Stimulated activated memory B cell treated with anti-CD40 and anti-IgM and Interleukin-4, amounts not matched to agents 10 μg/mL and 1 μg/mL and 100 μg/mL, for 72 hours (primary cell): Measurements from ENCODE around the gene GLI3.

Source experiments
- ATAC-seq: fragments of 150-1000 bp; cut with Tn5 transposase; 2 replicates; pipeline ENCODE4 v1.10.0; 2021
- H3K27ac Mint-ChIP-seq: one replicate; pipeline ENCODE4 v1.8.0; 2022; ENCODE audit warnings: mild to moderate bottlenecking, mixed read lengths
- H3K27me3 Mint-ChIP-seq: one replicate; pipeline ENCODE4 v1.8.0; 2022; ENCODE audit warnings: mixed read lengths
- H3K36me3 Mint-ChIP-seq: one replicate; pipeline ENCODE4 v1.8.0; 2022; ENCODE audit warnings: mixed read lengths
- H3K4me1 Mint-ChIP-seq: one replicate; pipeline ENCODE4 v1.8.0; 2022; ENCODE audit warnings: mixed read lengths
- H3K4me3 Mint-ChIP-seq: one replicate; pipeline ENCODE4 v1.8.0; 2022; ENCODE audit warnings: mild to moderate bottlenecking, moderate library complexity, mixed read lengths
- H3K9me3 Mint-ChIP-seq: one replicate; pipeline ENCODE4 v1.8.0; 2022; ENCODE audit warnings: mixed read lengths

Gene GLI3

DNA sequence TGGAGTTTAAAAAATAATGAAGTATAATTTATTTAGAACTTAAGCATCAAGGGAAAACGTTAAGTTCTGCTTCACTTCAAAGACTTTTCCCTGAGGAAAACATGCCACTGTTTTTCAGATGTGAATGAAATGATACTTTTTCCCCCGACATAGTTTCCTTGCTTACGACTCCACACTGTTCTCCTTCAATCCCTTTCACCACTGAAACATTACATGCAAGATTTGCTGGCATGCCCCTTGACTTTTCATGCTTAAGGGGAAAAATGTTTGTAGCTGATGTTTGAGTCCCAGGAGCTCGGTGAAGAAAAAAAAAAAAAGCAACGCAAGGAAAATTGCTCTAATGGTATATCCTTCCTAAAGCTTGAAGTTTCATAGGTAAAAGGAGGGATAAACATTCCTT is 10.0 kb downstream of the GLI3 start:
- no peak for ATAC-seq
- no peak overlapping the region for H3K4me3 Mint-ChIP-seq
- peaks cover 50% of the 10 kb centered on the region for H3K27me3 Mint-ChIP-seq
- H3K9me3 Mint-ChIP-seq: no peaks in the 10 kb centered on the region
- no peaks in the 10 kb centered on the region for H3K36me3 Mint-ChIP-seq
- H3K4me1 Mint-ChIP-seq: peaks cover 11% of the 10 kb centered on the region
- H3K27ac Mint-ChIP-seq: no peak overlapping the region

- no peaks in the 10 kb centered on the region for H3K9me3 Mint-ChIP-seq
- H3K27ac Mint-ChIP-seq: no peak overlapping the region
- ATAC-seq: no peak
- peaks cover 11% of the 10 kb centered on the region for H3K4me1 Mint-ChIP-seq
- H3K4me3 Mint-ChIP-seq: no peak overlapping the region
- no peaks in the 10 kb centered on the region for H3K36me3 Mint-ChIP-seq
- H3K27me3 Mint-ChIP-seq: peaks cover 44% of the 10 kb centered on the region
These were observed 10.6 kb downstream of the GLI3 start for GRCh38 chr7:42226354-42226941.

DNA sequence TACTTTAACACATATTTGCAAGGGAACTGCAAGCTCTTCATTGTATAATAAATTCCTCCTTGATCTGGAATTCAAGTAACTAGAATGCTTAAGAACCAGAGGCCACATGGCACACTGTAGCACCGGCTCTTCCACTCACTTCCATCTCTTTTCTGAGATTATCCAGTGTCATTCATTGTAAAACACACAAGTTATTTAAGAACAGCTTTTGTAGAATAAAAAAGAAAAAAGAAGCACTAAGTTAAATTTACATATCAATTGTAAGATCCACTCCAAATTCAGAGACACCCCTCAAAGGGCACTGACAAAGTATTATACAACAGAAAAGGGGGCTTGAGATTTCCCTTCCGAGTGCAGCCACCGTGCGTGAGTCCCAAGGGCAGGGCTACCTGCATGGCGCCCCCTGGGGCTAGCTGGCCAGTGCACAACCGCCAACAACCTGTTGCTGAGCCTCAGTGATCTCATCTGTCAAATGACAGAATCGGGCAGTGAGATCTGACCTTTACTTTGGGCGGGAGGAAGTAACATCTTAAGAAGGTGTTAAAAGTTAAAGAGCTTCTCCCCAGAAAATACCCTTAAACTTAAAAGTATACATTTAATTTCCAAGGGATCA is 12.5 kb downstream of the GLI3 start:
- H3K9me3 Mint-ChIP-seq: no peaks in the 10 kb centered on the region
- ATAC-seq: no peak
- no peaks in the 10 kb centered on the region for H3K36me3 Mint-ChIP-seq
- no peak overlapping the region for H3K4me3 Mint-ChIP-seq
- H3K27me3 Mint-ChIP-seq: peaks cover 40% of the 10 kb centered on the region
- peaks cover 11% of the 10 kb centered on the region for H3K4me1 Mint-ChIP-seq
- no peak overlapping the region for H3K27ac Mint-ChIP-seq

DNA sequence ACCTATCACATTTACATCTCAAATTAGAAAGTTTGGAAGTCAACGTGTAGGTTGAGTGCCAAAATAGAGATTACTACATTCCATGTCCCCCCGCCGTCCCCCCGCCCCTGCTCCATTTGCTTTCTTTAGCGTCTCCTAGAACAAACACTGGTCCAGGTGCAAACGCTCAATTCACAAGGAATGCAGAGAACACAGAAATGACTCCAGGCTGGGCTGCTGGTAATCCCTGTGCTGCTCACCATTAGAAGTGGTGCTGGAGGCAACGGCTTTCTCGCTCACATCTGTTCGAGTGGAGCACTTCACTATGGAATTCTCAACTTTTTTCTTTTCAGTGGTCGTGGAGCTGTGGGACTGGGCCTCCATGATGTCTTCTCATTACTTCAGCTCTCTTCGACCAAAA is 14.1 kb downstream of the GLI3 start:
- Mint-ChIP-seq H3K4me1 (peaks cover 8% of the 10 kb centered on the region), H3K4me3 (no peak overlapping the region), H3K27me3 (peaks cover 26% of the 10 kb centered on the region), H3K27ac (no peak overlapping the region), H3K9me3 (no peaks in the 10 kb centered on the region), H3K36me3 (no peaks in the 10 kb centered on the region)
- no peak for ATAC-seq

DNA sequence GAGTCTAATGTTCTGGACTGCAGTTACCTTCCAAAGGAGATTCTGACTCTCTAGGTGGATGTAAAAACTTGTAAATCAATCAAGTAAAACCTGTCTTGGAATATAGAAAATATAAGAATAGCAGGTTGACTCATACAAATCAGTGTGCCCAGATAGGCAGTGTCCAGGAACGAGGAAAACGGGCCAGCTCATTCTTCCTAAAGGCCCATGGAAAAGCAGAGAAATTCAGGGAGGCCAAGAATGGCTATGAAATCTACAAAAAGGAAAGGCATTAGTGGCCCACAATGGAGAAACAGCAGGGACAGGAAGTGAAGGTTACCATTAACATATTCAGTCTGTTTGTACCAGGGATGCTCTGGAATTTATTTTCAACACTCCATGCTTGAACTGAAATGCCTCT is 14.9 kb downstream of the GLI3 start:
- H3K27me3 Mint-ChIP-seq: peaks cover 19% of the 10 kb centered on the region
- no peak for ATAC-seq
- H3K9me3 Mint-ChIP-seq: no peaks in the 10 kb centered on the region
- no peak overlapping the region for H3K27ac Mint-ChIP-seq
- peaks cover under 1% of the 10 kb centered on the region for H3K4me1 Mint-ChIP-seq
- H3K36me3 Mint-ChIP-seq: no peaks in the 10 kb centered on the region
- no peak overlapping the region for H3K4me3 Mint-ChIP-seq

DNA sequence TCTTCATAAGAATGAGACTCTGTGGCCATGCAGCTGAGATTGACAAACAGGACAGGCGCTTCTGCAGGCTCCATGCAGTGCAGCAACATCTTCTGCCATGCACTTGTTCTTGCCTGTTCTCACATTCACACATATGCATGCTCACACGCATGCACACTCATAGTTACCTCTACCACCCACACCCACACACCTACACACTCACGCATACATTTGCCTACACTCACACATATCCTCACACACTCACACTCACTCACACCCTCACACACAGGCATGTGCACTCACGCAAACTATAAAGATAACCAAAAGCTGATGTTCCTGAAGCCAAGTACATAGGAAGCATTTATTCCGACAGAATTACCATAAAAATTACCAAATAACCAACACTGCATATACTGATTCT is 15.7 kb downstream of the GLI3 start:
- no peak overlapping the region for H3K4me3 Mint-ChIP-seq
- H3K27me3 Mint-ChIP-seq: peaks cover 11% of the 10 kb centered on the region
- H3K27ac Mint-ChIP-seq: no peak overlapping the region
- ATAC-seq: no peak
- H3K36me3 Mint-ChIP-seq: no peaks in the 10 kb centered on the region
- no peaks in the 10 kb centered on the region for H3K9me3 Mint-ChIP-seq
- no peaks in the 10 kb centered on the region for H3K4me1 Mint-ChIP-seq

- Mint-ChIP-seq H3K4me1 (no peaks in the 10 kb centered on the region), H3K4me3 (no peak overlapping the region), H3K36me3 (no peaks in the 10 kb centered on the region), H3K9me3 (no peaks in the 10 kb centered on the region), H3K27ac (no peak overlapping the region), H3K27me3 (no peaks in the 10 kb centered on the region)
- no peak for ATAC-seq
These were observed 17.6 kb downstream of the GLI3 start for GRCh38 chr7:42219447-42219846.

- ATAC-seq: no peak
- H3K36me3 Mint-ChIP-seq: no peaks in the 10 kb centered on the region
- H3K9me3 Mint-ChIP-seq: no peaks in the 10 kb centered on the region
- H3K4me3 Mint-ChIP-seq: no peak overlapping the region
- no peaks in the 10 kb centered on the region for H3K4me1 Mint-ChIP-seq
- no peaks in the 10 kb centered on the region for H3K27me3 Mint-ChIP-seq
- no peak overlapping the region for H3K27ac Mint-ChIP-seq
These were observed 18.8 kb downstream of the GLI3 start for GRCh38 chr7:42218248-42218647.

- Mint-ChIP-seq H3K27ac (no peak overlapping the region), H3K9me3 (no peaks in the 10 kb centered on the region), H3K4me1 (no peaks in the 10 kb centered on the region), H3K27me3 (no peaks in the 10 kb centered on the region), H3K4me3 (no peak overlapping the region), H3K36me3 (no peaks in the 10 kb centered on the region)
- ATAC-seq: no peak
These were observed 19.5 kb downstream of the GLI3 start for GRCh38 chr7:42217548-42217947.

GRCh38 chr7:42217053-42217452 is 20.0 kb downstream of the GLI3 start:
- H3K27me3 Mint-ChIP-seq: no peaks in the 10 kb centered on the region
- no peak for ATAC-seq

DNA sequence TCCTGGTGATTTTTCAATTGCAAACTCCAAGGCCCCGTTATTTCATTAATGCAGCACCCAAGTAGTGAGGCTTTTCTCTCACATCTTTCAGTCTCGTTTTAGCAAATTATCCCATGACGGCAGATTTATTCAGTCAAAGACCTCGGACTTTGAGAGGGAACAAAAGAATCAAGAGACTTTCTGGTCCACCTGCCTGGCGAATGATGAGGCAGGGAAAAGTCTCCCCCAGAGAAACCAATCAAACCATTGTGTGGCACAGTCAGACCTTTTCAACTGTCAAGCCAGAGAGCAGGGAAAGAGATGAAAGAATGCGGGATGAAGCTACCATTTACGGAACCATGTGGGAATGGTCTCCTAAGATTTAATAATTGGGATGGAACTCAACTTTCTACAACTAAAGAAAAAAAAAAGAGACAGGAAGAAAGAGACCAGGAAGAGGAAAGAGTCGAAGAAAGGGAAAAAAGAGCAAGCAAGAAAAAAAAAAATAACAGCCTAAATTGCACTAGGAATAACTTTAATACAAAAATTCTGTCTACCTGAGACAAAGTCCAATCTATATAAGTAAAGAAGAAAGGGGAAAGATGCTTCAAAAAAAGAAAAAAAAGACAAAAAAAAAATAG is 22.8 kb downstream of the GLI3 start:
- no peak overlapping the region for H3K4me3 Mint-ChIP-seq
- no peak overlapping the region for H3K27ac Mint-ChIP-seq

More at GRCh38 chr7:42217053-42217452, 20.0 kb downstream of the GLI3 start:
- Mint-ChIP-seq H3K36me3 (no peaks in the 10 kb centered on the region), H3K4me3 (no peak overlapping the region), H3K27ac (no peak overlapping the region), H3K9me3 (no peaks in the 10 kb centered on the region), H3K4me1 (no peaks in the 10 kb centered on the region)

DNA sequence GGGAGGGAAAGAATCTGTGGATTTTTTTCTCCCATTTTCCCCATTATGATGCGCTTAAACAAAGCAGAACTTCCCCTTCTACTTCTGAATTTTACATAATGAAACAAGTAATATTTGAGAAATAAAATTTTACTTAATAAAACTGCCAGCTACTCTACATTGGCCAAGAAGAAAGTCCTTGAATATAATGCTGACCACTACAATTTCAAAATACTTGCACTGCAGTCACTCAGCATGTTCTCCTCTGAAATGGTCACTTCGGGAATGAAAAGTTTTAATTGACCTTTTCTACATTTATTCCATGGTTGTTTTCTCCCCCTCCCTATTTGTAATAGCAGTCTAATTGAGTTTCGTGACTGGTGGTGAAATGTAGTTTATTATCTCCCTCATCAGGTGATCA is 23.9 kb downstream of the GLI3 start:
- H3K4me1 Mint-ChIP-seq: no peaks in the 10 kb centered on the region
- no peak for ATAC-seq
- no peaks in the 10 kb centered on the region for H3K27me3 Mint-ChIP-seq
- H3K9me3 Mint-ChIP-seq: no peaks in the 10 kb centered on the region
- no peaks in the 10 kb centered on the region for H3K36me3 Mint-ChIP-seq
- H3K27ac Mint-ChIP-seq: no peak overlapping the region
- H3K4me3 Mint-ChIP-seq: no peak overlapping the region

More for the DNA sequence above, 22.8 kb downstream of the GLI3 start:
- no peaks in the 10 kb centered on the region for H3K9me3 Mint-ChIP-seq
- H3K4me1 Mint-ChIP-seq: no peaks in the 10 kb centered on the region
- no peaks in the 10 kb centered on the region for H3K27me3 Mint-ChIP-seq
- no peaks in the 10 kb centered on the region for H3K36me3 Mint-ChIP-seq
- no peak for ATAC-seq

DNA sequence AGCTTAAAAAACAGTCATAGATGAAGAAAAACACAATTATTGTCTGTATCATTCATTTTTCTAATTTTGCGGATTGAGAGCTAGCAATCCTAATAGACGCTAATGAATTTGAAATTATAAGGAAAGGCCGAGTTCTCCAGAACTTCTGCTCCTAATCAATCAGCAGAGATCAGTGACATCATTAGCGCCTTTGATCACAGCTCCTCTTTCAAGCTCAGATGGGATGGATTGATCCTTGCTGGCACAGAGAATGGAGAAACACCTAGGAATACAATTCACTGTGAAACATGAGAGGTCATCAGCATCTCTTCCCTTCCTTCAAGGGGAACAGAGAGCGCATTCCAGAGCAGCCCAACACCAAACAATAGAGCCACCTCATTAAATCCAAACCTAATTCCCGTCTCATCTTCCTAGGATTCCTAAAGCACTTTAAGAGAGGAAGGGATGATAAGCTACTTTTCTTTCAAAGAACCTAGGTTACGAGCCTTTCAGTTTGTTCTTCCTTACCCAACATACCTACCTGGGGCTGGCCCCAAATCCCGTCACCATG is 24.4 kb downstream of the GLI3 start:
- H3K27ac Mint-ChIP-seq: no peak overlapping the region
- no peaks in the 10 kb centered on the region for H3K9me3 Mint-ChIP-seq
- no peak for ATAC-seq
- H3K36me3 Mint-ChIP-seq: no peaks in the 10 kb centered on the region
- H3K4me1 Mint-ChIP-seq: no peaks in the 10 kb centered on the region
- no peak overlapping the region for H3K4me3 Mint-ChIP-seq
- H3K27me3 Mint-ChIP-seq: no peaks in the 10 kb centered on the region

DNA sequence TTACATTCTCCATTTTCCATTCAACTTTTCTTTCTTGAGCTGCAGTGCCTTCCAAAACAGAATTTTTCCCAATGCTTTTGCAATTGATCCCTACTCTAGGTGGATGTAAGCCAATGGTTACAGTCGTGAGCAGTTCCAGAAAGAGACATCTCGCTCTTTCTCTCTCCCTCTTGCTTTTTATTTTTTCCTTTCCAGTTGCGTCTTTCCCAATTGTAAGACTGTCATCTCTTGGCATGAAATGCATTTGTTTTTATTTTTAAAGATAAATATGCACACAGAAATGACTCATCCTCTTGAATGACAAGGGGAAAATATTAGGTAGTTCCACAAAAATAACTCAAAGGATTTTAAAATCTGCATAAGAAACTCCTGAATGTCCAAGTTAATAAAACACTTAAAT is 25.1 kb downstream of the GLI3 start:
- Mint-ChIP-seq H3K4me3 (no peak overlapping the region), H3K4me1 (no peaks in the 10 kb centered on the region), H3K27me3 (no peaks in the 10 kb centered on the region), H3K27ac (no peak overlapping the region), H3K36me3 (no peaks in the 10 kb centered on the region), H3K9me3 (no peaks in the 10 kb centered on the region)
- no peak for ATAC-seq

DNA sequence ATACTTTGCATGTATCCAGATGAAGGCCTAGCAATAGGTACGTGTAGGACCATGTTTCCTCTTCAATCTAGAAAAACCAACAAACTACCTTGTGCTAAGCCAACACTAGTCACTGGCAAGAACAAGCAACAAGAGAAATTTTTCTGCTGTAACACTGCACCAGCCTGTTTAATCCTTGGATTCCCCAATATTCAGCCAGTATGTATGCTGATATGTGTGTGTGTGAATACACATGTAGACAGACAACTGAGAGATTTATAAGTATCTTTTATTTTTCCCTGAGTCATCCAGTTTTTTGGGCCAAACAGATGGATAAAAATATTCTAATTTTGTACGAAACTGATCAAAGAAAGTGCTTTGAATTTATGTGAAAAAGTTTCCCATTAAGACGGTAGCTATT is 26.2 kb downstream of the GLI3 start:
- no peaks in the 10 kb centered on the region for H3K36me3 Mint-ChIP-seq
- no peaks in the 10 kb centered on the region for H3K4me1 Mint-ChIP-seq
- ATAC-seq: no peak

GRCh38 chr7:42210333-42210732 is 26.7 kb downstream of the GLI3 start:
- Mint-ChIP-seq H3K27me3 (no peaks in the 10 kb centered on the region), H3K27ac (no peak overlapping the region), H3K4me1 (no peaks in the 10 kb centered on the region), H3K36me3 (no peaks in the 10 kb centered on the region), H3K4me3 (no peak overlapping the region), H3K9me3 (no peaks in the 10 kb centered on the region)
- no peak for ATAC-seq

More for the DNA sequence above, 26.2 kb downstream of the GLI3 start:
- Mint-ChIP-seq H3K27me3 (no peaks in the 10 kb centered on the region), H3K27ac (no peak overlapping the region), H3K4me3 (no peak overlapping the region), H3K9me3 (no peaks in the 10 kb centered on the region)
